Pulmonary artery endothelial cell (primary cell): ENCODE results near the gene BTG1. TPM values are rescaled to one million over a fixed set of nuclear protein-coding genes. Genes with fewer than 3 reads are reported as not detected.
A peak's percentile ranks its signal among the peaks of the same experiment; 100 is the strongest.
"Not testable (repeated sequence)": the region's sequence is repeated elsewhere in the genome, so short reads cannot be mapped to it uniquely, and the experiment has no call there.

Experiments used
- DNase-seq: peaks from one replicate; pipeline ENCODE4 v3.0.0-alpha.2; 2011; ENCODE audit warnings: low read depth, low spot score
- total RNA-seq: library from RNA; depleted of rRNA; stranded (reverse); fragments of >200 nt; gene quantifications from 2 replicates; pipeline ENCODE4 v1.2.3, GENCODE V29; 2014

The BTG1 gene
- total RNA-seq, 1 donor from 2014 or later: 17.4 TPM

DNA sequence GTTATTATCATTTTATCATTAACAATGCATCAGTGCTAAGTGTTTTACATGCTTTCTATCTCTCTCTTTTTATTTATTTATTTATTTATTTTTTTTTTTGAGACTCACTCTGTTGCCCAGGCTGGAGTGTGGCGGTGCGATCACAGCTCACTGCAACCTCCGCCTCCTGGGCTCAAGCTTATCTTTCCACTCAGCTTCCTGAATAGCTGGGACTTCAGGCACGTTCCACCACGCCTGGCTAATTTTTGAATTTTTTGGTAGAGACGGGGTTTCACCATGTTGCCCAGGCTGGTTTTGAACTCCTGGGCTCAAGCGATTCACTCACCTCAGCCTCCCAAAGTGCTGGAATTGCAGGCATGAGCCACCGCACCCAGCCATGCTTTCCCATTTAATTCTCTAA lies 3.9 kb upstream of the BTG1 start:
- no peak for DNase-seq

DNA sequence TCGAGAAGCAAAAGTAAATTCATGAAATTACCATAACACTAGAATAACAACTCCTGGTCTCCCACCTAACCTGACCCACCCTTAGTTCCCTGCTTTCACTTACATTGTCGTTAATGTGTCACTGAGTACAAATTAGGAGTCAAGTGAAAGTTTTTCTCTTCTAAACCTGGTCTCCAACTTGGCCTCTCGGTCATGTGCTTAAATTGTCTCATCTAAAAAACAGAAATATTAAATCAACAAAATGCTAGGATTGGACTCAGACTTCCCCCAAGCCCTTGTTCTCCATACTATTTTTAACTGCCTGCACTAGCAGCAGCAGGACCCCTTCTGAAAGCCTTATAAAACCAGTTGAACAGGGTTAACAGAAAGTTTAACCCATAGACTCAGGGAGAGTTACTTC lies 1.8 kb upstream of the BTG1 start:
- no peak for DNase-seq

DNA sequence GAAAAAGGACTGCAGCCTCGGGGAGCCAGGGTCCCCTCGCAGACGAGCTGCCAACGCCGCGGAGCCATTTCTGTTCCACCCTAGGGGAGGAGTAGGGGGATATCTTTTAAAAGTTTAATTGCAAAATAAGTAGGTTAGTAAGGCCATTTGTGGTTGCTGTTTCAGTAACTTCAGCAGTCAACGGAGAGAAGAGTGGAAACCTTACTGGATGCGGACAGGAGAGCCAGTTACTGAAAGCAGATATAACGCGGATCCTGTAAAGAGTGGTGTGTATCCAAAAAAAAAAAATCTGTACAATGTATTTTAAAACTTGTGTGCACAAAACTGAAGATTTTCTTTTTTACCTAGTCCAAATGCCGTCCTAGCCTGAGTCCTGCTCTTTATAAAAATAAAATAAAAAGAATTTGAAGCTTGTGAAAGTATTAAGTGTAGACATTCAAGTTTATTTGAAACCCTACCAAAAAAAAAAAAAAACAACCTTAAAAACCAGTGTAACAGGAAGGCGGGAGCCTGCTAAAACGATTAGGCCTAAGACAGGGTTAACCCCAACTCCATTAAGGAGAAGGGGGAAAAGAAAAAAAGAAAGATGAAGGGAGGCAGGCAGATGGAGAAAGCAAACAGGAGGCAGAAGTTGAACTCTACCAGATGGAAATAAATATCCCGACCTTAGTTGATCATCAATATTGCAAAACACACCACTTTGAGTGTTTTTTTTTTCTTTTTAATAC lies 1.0 kb upstream of the BTG1 start:
- no peak for DNase-seq

DNA sequence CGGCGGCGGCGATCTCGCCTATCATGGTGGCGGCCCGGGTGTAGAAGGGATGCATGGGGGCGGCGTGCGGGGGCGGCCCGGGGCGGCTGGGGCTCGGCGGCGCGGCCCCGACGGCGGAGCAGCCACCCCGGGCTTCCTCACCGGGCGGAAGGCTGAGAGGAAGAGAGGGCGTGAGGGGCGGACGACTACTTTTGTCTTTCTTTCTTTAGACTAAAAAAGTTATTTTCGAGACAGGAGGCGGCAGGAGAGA lies 240 bp downstream of the BTG1 start:
- no peak for DNase-seq

DNA sequence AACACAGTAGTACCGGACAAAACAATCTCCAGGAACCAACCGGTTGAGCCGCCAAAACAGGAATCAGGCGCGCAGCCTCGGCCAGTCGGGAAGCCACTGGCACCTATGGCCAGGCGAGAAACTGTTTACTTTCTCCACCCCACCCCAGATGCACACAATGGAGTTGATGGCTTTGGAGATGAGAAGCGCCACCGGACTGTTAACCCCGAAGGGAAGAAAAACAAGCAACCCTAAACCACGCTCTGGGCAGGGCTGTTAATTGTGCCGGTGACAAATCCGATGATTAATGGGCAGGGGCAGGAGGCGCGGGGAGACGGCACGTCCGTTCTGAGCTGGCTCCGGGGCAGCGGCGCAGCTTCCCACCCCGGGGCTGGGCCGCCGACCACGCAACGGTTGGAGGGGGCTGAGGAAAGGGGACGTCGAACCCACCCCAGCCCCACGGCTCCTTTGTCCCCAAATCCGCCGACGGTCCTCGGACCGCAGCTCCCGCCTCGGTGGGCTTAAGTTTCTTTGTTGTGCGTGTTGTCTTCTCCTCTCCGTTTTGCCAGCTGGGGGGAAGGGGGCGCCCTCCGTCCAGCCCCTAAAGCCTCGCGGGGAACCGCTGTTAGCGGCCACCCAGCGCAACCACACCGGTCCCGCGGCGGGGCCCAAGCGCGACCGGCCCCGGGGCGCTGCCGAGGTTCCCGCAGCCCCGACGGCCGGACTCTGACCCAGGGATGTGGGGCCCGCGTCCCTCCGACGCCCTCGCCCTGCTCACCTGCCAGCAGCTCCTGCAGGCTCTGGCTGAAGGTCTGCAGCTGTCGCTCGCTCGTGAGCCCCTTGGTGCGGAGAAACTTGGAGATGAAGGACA lies 790 bp downstream of the BTG1 start:
- peak; percentile 27 for DNase-seq

DNA sequence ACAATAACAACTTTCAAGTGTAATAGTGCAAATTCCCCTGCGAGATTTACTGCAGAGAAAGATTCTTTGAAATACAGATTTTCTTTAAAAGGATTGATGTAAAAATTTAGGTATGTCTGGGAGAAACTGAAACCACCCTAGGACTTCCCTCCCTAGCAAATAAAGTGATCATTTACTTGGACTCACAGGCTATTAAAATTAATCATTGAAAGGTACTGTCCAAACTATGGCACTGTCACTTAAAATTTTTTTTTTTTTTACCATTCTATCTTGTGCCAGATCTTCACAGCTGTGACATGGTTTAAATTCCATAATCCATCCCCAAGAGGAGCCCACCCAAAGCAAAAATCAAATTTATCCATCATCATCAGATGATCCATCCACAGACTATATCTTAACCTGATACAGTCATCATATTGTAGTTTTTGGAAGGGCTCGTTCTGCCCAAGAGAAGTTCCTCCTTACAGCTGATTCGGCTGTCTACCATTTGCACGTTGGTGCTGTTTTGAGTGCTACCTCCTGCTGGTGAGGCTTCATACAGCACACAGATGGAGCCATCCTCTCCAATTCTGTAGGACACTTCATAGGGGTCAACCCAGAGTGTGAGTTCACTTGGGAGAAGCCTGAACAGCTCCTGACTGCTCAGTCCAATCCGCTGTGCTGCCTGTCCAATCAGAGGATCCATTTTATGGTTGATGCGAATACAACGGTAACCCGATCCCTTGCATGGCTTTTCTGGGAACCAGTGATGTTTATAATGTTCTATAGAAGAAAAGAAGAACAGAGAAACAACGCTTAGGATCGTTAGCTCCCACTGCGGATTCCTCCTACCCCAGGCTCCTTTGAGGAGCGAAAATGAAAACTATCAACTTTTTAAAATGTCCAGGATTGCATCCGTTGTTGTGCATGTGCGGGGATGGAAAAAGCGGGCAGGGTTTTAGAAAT lies 1.7 kb downstream of the BTG1 start:
- DNase-seq: peak; percentile 86

DNA sequence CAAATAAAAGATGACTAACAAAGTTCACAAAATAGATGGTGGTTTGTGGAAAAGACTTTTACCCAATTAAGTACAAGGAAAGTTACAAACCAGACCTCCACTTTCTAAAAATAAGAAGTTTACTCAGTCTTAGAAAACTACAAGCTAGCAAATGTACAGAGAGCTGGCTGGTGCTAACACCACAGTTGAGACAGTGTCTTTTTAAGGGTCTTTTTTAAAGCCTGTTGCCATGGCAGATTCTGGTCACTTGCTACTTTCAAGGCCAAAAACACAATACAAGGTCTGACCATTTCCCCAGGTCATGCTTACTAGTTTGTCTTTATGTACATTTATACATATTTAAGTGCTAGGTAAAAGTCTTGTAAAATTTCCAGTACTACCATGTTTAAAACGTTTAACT lies 2.4 kb downstream of the BTG1 start:
- DNase-seq: no peak

DNA sequence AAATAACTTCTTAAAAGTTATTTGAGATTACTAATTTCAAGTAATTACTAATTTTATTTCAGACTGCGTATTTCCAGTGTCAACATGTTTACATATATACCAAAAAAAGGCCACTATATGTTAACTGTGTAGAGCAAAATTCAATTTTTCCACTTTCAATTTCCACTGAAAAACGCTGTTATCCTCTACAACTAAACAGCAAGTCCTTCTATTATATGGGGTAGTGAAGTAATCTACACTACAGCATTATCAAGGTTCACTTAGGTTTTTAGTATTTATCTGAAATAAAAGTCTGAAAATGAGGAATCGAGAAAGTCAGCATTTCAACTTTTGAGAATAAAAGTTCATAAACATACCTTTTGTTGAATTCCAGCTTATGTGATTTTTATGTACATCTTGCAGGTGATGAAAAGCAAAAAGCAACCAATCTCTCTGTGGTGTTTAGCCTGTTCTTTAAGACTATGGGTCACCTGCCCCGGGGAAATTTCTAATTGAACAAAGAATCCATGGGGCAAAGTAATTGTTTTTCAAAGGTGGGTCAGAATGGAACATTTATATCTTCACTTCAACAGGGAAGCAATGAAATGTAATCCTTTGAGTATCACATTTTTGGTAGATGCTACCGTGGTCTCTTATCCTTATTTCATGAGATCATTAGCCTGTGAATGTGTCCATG lies 3.3 kb downstream of the BTG1 start:
- no peak for DNase-seq

DNA sequence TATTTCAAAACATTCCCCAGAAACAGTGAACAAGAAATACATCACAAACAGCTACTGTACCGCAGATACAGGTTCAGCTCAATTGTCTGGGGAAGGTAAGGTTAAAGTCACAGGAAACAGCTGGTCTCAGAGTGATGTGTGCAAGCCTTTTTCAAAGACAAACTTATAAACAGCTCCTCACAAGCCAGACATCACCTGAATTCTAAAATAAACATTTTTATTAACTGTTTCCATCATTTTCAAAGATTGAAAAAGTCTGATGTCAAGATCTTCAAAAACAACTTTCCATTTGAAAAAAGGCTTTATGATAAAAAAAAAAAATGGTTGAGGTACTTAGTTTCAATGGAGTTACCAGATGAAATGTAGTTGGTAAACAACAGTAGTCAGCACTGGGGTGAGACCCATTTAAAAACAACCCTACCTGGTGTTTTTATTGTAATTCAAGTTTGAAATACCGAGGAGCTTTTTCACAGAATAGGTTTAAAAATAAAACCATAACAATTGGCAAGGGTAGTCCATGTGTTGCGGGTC lies 4.0 kb downstream of the BTG1 start:
- peak; percentile 57 for DNase-seq

DNA sequence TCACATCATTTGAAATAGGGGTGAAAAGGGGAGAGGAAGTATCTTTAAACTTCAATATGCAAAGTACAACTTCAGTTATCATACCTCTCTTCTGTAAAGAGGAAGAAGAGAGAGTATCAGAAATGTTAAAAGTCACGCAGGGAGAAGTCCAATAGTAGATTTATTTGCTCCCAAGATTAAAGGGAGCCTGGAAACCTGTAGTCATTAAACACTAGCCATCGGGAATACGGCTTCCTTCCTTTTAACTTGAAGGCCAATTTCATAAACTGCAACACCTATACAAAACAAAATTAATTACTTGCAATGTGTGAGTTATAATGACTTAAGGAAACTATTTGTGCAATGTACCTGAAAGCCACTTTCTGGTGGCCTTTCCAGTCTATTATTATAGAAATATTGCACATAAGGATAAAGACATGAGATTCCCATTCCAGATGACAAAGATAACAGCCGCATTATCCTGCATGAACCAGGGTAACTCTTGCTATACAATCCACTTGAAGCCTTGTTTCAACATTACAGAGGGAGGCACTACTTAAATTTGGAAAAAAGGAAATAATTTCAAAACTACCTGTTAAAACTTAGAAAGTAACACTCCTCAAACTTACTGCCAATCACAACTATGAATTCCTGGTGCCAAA lies 4.6 kb downstream of the BTG1 start:
- DNase-seq: no peak

DNA sequence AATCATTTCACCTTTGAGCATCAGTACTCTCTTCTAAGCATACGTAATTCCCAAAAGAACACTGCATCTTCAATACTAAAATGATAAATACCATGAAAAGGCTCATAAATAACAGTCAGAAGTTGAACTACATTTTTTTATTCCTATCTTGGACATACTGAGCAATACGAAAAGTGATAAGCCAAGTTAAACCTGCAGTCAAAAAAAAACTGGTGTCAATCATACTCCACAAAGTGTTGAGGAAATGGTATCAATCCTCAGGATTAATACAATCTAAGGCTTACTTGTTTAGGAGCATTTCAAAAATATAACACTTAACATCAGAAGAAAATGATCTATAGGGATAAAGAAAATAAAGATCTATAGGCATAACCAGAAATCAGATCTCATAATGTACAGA lies 5.5 kb downstream of the BTG1 start:
- no peak for DNase-seq

DNA sequence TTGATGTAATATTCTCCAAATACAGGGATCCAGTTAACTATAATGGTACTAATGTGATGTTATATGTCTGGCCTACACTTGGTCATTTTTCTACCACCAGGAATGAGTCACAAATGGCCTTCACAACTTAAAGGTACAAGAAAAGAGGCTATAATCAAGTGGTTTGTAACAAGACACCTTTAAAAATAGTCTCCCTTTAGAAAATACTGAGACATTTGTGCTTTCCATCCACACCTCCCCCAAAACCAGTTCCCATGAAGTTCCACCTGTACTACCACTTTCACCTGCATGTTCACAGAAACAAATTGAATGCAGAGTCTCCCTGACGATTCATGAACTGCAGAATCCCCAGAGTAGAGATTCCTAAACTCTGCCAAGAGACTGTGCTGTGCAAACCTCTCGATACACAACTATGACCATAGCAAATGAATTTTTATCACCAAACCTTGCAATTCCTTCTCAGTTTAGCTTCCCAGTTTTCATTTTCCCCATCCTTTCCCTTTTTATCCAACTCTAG lies 6.0 kb downstream of the BTG1 start:
- DNase-seq: no peak

DNA sequence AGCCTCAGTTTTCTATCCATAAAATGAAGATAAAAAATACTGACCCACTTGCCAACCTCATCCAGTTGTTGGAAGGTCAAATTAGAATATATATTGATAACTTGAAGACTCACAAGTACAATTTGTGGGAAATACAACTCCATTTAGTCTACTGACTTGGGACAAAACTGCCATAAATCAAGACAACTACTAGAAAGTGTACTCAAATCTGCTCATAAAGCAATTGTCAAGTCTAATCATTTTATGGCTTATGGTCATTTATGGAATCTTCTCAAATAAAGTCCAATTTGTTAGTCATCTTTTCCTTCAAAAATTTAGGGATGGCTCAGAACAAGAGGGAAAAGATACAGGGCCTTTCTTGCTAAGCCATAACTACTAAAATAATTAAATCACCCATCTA lies 7.0 kb downstream of the BTG1 start:
- DNase-seq: no peak

DNA sequence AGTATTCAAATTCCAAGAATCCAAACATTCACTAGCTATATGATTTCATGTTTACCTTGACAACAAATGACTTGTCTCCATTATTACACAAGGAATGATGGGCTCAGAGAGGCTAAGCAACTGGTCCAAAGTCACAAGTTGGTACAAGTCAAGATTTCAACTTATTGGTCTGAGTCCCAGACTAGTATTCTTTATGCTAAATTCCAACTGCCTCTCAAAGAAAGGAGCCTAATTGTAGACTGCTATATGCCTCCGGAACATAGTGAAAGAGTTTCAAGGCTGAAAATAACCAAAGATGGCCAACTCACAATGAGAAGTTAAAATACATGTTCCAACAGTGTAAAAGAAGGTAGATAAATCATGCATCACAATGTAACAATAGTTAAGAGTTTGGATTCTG lies 7.5 kb downstream of the BTG1 start:
- DNase-seq: no peak

DNA sequence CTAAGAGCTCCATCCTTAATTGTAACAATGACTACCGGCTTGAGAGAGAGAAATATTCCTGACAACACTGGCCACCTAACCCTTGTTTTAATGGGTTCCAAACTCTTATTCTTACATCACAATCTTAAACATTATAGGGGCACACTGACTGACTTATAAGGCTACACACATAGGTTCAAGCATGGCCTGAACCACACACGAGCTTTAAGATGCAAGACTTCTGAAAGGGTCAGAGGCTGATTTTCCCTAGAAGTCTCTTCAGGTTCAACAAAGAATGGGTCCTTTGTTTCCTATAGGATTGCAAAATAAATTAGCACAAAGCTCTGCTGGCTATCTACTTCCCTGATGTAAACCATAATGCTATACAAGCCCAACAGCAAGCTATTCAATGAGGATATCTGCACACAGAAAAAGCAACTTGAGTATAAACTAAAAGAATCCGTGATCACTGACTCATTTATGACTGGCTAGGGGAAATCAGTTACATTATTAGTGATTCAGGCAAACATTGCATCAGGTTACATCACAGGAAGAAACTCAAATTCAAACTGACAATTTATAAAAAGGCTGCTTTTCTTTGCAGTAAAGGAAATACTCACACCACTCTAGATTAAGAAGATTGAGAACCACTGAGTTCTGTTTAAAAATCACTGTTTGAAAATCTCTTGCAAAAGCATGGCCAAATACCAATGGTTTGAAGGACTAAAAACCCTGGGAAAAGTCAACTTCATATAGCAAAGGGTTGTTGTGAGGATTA lies 8.5 kb downstream of the BTG1 start:
- DNase-seq: no peak

DNA sequence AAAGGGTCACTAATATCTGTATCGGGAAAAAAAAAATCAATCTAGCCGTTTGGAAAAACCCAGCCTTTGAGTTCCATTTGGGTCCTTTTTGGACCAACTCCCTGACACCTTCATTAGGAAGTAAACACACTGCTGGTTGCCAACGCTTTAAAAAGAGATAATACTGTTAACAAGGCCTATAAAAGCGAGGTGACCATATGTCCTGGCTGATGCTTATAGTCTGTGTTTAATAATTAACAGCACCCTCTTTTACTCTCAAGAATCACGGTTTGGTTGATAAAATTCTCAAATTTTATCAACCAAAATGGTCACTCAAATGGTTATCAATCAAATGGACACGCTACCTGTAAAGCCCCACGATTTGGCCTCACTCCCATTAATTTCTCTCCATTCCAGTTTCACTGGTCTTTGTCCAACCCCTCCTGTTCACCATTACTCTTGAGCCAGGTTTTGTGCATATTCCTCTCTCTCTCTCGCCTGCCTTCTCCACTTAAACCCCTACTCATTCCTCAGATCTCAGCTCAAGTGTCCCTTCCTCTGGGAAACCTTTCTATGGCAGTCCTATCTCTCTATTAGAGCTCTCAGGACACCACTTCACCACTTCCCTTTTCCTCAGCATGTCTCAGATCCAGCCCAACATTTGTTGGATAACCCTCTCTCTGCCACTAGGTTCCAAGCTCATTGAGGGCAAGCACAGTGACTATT lies 9.5 kb downstream of the BTG1 start:
- no peak for DNase-seq

DNA sequence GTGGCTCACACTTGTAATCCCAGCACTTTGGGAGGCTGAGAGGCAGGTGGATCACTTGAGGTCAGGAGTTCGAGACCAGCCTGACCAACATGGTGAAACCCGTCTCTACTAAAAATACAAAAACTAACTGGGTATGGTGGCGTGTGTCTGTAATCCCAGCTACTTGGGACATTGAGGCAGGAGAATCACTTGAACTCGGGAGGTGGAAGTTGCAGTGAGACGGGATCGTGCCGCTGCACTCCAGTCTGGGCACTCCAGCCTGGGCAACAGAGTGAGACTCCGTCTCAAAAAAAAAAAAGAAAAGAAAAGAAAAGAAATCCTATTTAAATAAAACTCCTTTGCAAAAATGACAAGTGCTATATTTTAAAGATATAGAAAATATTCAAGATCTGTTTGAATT lies 10.1 kb downstream of the BTG1 start:
- DNase-seq: not testable (repeated sequence)

DNA sequence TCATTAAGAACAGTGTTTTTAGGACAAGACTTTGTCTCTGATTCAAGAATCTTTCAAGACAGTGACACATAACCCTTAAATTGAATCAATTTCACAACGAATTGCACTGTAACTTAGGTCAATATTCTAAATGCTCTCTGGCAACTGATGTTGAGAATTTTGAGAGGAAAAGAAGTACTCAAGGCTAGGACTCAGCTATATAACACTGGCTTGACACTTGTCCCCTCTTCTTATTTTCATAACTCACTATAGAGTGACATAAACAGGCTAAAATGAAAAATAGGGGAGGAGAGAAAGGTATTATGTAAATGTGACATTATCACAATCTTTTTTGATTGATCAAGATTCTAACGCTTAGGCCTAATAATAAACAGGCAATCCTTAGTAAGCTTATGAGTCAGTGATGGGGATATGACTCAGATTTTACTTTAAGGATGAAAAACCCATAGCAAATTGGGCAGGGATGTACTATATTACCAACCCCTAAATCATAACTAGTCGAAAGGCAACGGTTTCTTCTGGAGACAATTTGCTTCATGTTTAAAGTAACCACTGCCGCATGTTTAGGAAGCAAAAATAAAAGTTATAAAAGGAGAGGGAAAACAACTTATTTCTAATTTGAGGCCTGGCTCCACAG lies 10.9 kb downstream of the BTG1 start:
- DNase-seq: no peak
